H9 (cell line): ENCODE measurements around the gene ZNF608. TPM values are rescaled to one million over a fixed set of nuclear protein-coding genes. Genes with fewer than 3 reads are reported as not detected.
A peak's percentile ranks its signal among the peaks of the same experiment; 100 is the strongest.

Source experiments
- DNase-seq: peaks from one replicate; pipeline ENCODE4 v3.0.0-alpha.2; 2017
- H2AFZ ChIP-seq: one replicate; pipeline ENCODE4 v1.6.1; 2013; ENCODE audit warnings: mild to moderate bottlenecking, low read length, control low read depth, moderate library complexity
- H2AK5ac ChIP-seq: 2 replicates; pipeline ENCODE4 v1.6.1; 2013; ENCODE audit warnings: low read length, control low read depth, mixed read lengths; ENCODE audit not compliant: insufficient read length
- H2BK120ac ChIP-seq: one replicate; pipeline ENCODE4 v1.6.1; 2013; ENCODE audit warnings: low read depth, mild to moderate bottlenecking, low read length, control low read depth, inconsistent platforms; ENCODE audit not compliant: poor library complexity, severe bottlenecking
- H2BK12ac ChIP-seq: 2 replicates; pipeline ENCODE4 v1.6.1; 2013; ENCODE audit warnings: low read length, control low read depth, mixed read lengths, low read depth; ENCODE audit not compliant: insufficient read length
- H2BK15ac ChIP-seq: 2 replicates; pipeline ENCODE4 v1.6.1; 2013; ENCODE audit warnings: low read depth, low read length, control low read depth
- H2BK20ac ChIP-seq: one replicate; pipeline ENCODE4 v1.6.1; 2013; ENCODE audit warnings: low read depth, mild to moderate bottlenecking, low read length, control low read depth, inconsistent platforms; ENCODE audit not compliant: poor library complexity, severe bottlenecking
- H2BK5ac ChIP-seq: 2 replicates; pipeline ENCODE4 v1.6.1; 2013; ENCODE audit warnings: low read length, control low read depth, mixed read lengths; ENCODE audit not compliant: insufficient read length
- H3K14ac ChIP-seq: 2 replicates; pipeline ENCODE4 v1.6.1; 2013; ENCODE audit warnings: low read length, control low read depth; ENCODE audit not compliant: insufficient read depth
- H3K18ac ChIP-seq: 2 replicates; pipeline ENCODE4 v1.6.1; 2013; ENCODE audit warnings: low read depth, mild to moderate bottlenecking, mixed read lengths, low read length, control low read depth; ENCODE audit not compliant: insufficient read length
- H3K23ac ChIP-seq: 2 replicates; pipeline ENCODE4 v1.6.1; 2013; ENCODE audit warnings: low read length, control low read depth, mixed read lengths, low read depth; ENCODE audit not compliant: insufficient read length
- H3K23me2 ChIP-seq: 2 replicates; pipeline ENCODE4 v1.6.1; 2013; ENCODE audit warnings: low read depth, mild to moderate bottlenecking, mixed read lengths, low read length, control low read depth; ENCODE audit not compliant: insufficient read length, poor library complexity, severe bottlenecking
- H3K27ac ChIP-seq: 2 replicates; pipeline ENCODE4 v1.5.1; 2013; ENCODE audit warnings: low read length, control low read depth, mixed read lengths, low read depth; ENCODE audit not compliant: insufficient read length
- H3K27me3 ChIP-seq: 2 replicates; pipeline ENCODE4 v1.6.1; 2013; ENCODE audit warnings: low read length, control low read depth, inconsistent platforms; ENCODE audit not compliant: insufficient read depth
- H3K4ac ChIP-seq: 2 replicates; pipeline ENCODE4 v1.6.1; 2013; ENCODE audit warnings: low read depth, mild to moderate bottlenecking, control low read depth, inconsistent platforms, low read length, moderate library complexity
- H3K4me1 ChIP-seq: 2 replicates; pipeline ENCODE4 v1.6.1; 2013; ENCODE audit warnings: low read length, control low read depth, inconsistent platforms; ENCODE audit not compliant: insufficient read depth
- H3K4me2 ChIP-seq: 2 replicates; pipeline ENCODE4 v1.6.1; 2013; ENCODE audit warnings: low read length, control low read depth, mixed read lengths; ENCODE audit not compliant: insufficient read length, insufficient read depth
- H3K56ac ChIP-seq: 2 replicates; pipeline ENCODE4 v1.6.1; 2013; ENCODE audit warnings: low read depth, mild to moderate bottlenecking, mixed read lengths, low read length, control low read depth; ENCODE audit not compliant: insufficient read length
- H3K79me1 ChIP-seq: 2 replicates; pipeline ENCODE4 v1.6.1; 2013; ENCODE audit warnings: low read depth, mild to moderate bottlenecking, moderate library complexity, low read length, control low read depth, inconsistent platforms; ENCODE audit not compliant: insufficient read depth, poor library complexity, severe bottlenecking
- H3K79me2 ChIP-seq: 2 replicates; pipeline ENCODE4 v1.6.1; 2013; ENCODE audit warnings: low read length, control low read depth, inconsistent platforms; ENCODE audit not compliant: insufficient read depth
- H3K9ac ChIP-seq: 2 replicates; pipeline ENCODE4 v1.6.1; 2013; ENCODE audit warnings: low read length, control low read depth, mixed read lengths; ENCODE audit not compliant: insufficient read length; ENCODE audit errors: extremely low read depth
- H3K9me3 ChIP-seq: one replicate; pipeline ENCODE4 v1.6.1; 2013; ENCODE audit warnings: low read depth, low read length, inconsistent platforms; ENCODE audit not compliant: control insufficient read depth
- H3T11ph ChIP-seq: one replicate; pipeline ENCODE4 v1.6.1; 2013; ENCODE audit warnings: mild to moderate bottlenecking, low read length, control low read depth, inconsistent platforms
- H4K20me1 ChIP-seq: one replicate; pipeline ENCODE4 v1.6.1; 2013; ENCODE audit not compliant: control insufficient read depth, insufficient read length, insufficient read depth
- H4K5ac ChIP-seq: 2 replicates; pipeline ENCODE4 v1.6.1; 2013; ENCODE audit warnings: low read depth, mild to moderate bottlenecking, mixed read lengths, low read length, control low read depth; ENCODE audit not compliant: insufficient read length
- H4K8ac ChIP-seq: replicated peaks from 2 replicates; pipeline ENCODE4 v1.6.1; 2013; ENCODE audit warnings: low read length, control low read depth, mixed read lengths, low read depth; ENCODE audit not compliant: insufficient read length
- H4K91ac ChIP-seq: 2 replicates; pipeline ENCODE4 v1.6.1; 2013; ENCODE audit warnings: low read depth, mild to moderate bottlenecking, moderate library complexity, mixed read lengths, low read length, control low read depth; ENCODE audit not compliant: insufficient read length
- H3K27ac Mint-ChIP-seq, 3 experiments: 2 replicates in 2 of 3; 3 replicates in 1 of 3; pipeline ENCODE4 v1.8.0; 2020 to 2021; ENCODE audit warnings: mixed read lengths in 3 of 3, mild to moderate bottlenecking in 1 of 3, moderate library complexity in 1 of 3
- H3K27me3 Mint-ChIP-seq: 2 replicates; pipeline ENCODE4 v1.8.0; 2021; ENCODE audit warnings: low read depth, mild to moderate bottlenecking, moderate library complexity, mixed read lengths
- H3K36me3 Mint-ChIP-seq, 3 experiments: 2 replicates in 2 of 3; 3 replicates in 1 of 3; pipeline ENCODE4 v1.8.0; 2020 to 2021; ENCODE audit warnings: low read depth in 3 of 3, mixed read lengths in 3 of 3; ENCODE audit not compliant: insufficient read depth in 1 of 3
- H3K4me1 Mint-ChIP-seq, 2 experiments: 2 replicates each; pipeline ENCODE4 v1.8.0; 2020; ENCODE audit warnings: mixed read lengths in 2 of 2
- H3K4me3 Mint-ChIP-seq, 2 experiments: 2 replicates in 1 of 2; 3 replicates in 1 of 2; pipeline ENCODE4 v1.8.0; 2020 to 2021; ENCODE audit warnings: mild to moderate bottlenecking in 2 of 2, mixed read lengths in 2 of 2, moderate library complexity in 1 of 2
- H3K9me3 Mint-ChIP-seq, 2 experiments: 2 replicates in 1 of 2; 3 replicates in 1 of 2; pipeline ENCODE4 v1.8.0; 2020; ENCODE audit warnings: mild to moderate bottlenecking in 2 of 2, mixed read lengths in 2 of 2, moderate library complexity in 1 of 2
- WGBS: extraction: QIAGEN DNeasy Blood & Tissue Kit; methylation state at CpG from one replicate; pipeline ENCODE4 v1.1.7; 2013; ENCODE audit warnings: missing lambda C conversion rate, low lambda C conversion rate, mixed read lengths; ENCODE audit not compliant: insufficient read length; ENCODE audit errors: extremely low coverage; 5-methylcytosine and 5-hydroxymethylcytosine counted together
- total RNA-seq: library from RNA; stranded (reverse); gene quantifications from 2 replicates; pipeline ENCODE4 v1.2.1, GENCODE V29; 2021
- TF ChIP-seq, protein P1 (sequence below): fragments of 200-600 bp; sonication (generic); conservative IDR thresholded peaks from 3 replicates; pipeline ENCODE4 v1.8.0; 2021; ENCODE audit warnings: antibody characterized with exemption, mild to moderate bottlenecking

The ZNF608 gene
- total RNA-seq, 1 experiment from 2014 or later, result 67.0 TPM

GRCh38 chr5:124728968-124729332 lies 17.5 kb downstream of the ZNF608 start:
- peaks cover 64% of the 10 kb centered on the region; the same call in 1 of the 2 replicates for H3K79me2 ChIP-seq
- H4K20me1 ChIP-seq, result no peaks in the 10 kb centered on the region
- no peak overlapping the region for H2BK15ac ChIP-seq
- H3K4ac ChIP-seq, result no peak overlapping the region
- peaks cover 3% of the 10 kb centered on the region; the same call in 1 of the 2 replicates for H3K4me1 ChIP-seq
- peaks cover 2 to 16% (median 12%) of the 10 kb centered on the region in 3 experiments; a peak in 5 of 7 replicates for H3K36me3 Mint-ChIP-seq
- H3K79me1 ChIP-seq, result peaks cover 13% of the 10 kb centered on the region
- H3T11ph ChIP-seq, result no peak overlapping the region
- no peak overlapping the region for H4K8ac ChIP-seq
- no peak overlapping the region for H3K14ac ChIP-seq
- H3K27me3 ChIP-seq, result no peaks in the 10 kb centered on the region
- H4K91ac ChIP-seq, result no peak overlapping the region
- H3K9ac ChIP-seq, result no peak overlapping the region
- H2BK20ac ChIP-seq, result no peak overlapping the region
- no peak overlapping the region for H2BK5ac ChIP-seq
- no CpG with 5 or more reads among the region's 5 CpGs for WGBS
- TF ChIP-seq, protein P1, sequence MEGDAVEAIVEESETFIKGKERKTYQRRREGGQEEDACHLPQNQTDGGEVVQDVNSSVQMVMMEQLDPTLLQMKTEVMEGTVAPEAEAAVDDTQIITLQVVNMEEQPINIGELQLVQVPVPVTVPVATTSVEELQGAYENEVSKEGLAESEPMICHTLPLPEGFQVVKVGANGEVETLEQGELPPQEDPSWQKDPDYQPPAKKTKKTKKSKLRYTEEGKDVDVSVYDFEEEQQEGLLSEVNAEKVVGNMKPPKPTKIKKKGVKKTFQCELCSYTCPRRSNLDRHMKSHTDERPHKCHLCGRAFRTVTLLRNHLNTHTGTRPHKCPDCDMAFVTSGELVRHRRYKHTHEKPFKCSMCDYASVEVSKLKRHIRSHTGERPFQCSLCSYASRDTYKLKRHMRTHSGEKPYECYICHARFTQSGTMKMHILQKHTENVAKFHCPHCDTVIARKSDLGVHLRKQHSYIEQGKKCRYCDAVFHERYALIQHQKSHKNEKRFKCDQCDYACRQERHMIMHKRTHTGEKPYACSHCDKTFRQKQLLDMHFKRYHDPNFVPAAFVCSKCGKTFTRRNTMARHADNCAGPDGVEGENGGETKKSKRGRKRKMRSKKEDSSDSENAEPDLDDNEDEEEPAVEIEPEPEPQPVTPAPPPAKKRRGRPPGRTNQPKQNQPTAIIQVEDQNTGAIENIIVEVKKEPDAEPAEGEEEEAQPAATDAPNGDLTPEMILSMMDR, result no peak
- H4K5ac ChIP-seq, result no peak overlapping the region
- H3K18ac ChIP-seq, result no peak overlapping the region
- H3K27ac Mint-ChIP-seq, result peak overlapping the region in 2 of 3 experiments; percentile 53 to 62; a peak in 3 of 7 replicates
- H2BK12ac ChIP-seq, result no peak overlapping the region
- no peak overlapping the region for H2BK120ac ChIP-seq
- H3K4me1 Mint-ChIP-seq, result peaks cover 52 to 68% of the 10 kb centered on the region in 2 experiments
- no peak for DNase-seq
- no peak overlapping the region for H3K4me3 Mint-ChIP-seq
- no peaks in the 10 kb centered on the region for H3K23me2 ChIP-seq
- H2AFZ ChIP-seq, result no peak overlapping the region
- no peak overlapping the region for H3K23ac ChIP-seq
- H3K9me3 ChIP-seq, result no peaks in the 10 kb centered on the region
- no peak overlapping the region for H3K56ac ChIP-seq
- no peak overlapping the region for H2AK5ac ChIP-seq
- no peaks in the 10 kb centered on the region for H3K9me3 Mint-ChIP-seq
- no peaks in the 10 kb centered on the region for H3K27me3 Mint-ChIP-seq
- no peak overlapping the region for H3K27ac ChIP-seq
- H3K4me2 ChIP-seq, result no peak overlapping the region
